Measurements from ENCODE around the gene GPR108. TPM values are rescaled to one million over a fixed set of nuclear protein-coding genes. Genes with fewer than 3 reads are reported as not detected.

Gene GPR108
- total and polyA plus RNA-seq, 2 of the 13 experiments (the other 11 are each of a cell fraction or from before 2014, with no cell fraction given) = 36.4 to 63.0 TPM

DNA sequence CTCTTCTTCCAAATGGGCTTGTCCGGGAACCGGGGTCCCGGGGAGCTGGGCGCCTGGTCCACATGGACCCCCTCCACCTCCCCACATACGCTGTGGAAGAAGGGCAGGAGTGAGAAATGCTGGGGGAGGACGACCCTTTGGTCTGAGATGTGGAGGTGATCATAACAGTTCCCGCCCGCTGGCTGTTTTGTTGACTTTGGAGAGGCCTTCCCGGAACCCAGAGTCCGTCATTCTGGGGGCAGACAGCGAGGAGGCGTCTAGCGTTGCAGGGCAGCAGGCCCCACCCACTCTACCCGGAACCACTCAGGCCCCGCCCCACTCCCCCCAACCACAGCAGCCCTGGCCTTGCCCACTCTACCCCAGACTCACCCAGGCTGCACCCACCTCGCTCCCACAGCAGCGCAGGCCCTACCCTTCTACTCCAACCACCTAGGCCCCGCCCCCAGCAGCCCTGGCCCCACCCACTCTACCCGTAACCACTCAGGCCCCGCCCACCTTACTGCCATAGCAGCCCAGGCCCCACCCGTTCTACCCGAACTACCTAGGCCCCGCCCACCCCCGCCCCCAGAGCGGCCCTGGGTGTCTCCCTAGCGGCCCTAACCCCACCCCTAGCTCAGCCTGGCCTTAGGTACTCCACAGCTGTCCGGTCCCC is 7.1 kb downstream of the GPR108 start (continued):
- TF ChIP-seq DPF2 (CRISPR knock-in tag; IDR thresholded peaks at IDR 0.05; ENCODE audit: borderline replicate concordance, low read depth) = 0 out of 2 replicates have a peak, but pooled peaks have one; percentile 40
- TF ChIP-seq ZMYM2 (CRISPR knock-in tag; IDR thresholded peaks at IDR 0.05) = no peak
- 0 out of 2 replicates have a peak, but pooled peaks have one; percentile 30 for TF ChIP-seq SIN3B (IDR thresholded peaks at IDR 0.05; ENCODE audit: low read length)
- 0 out of 2 replicates have a peak, but pooled peaks have one; percentile 32 for TF ChIP-seq ARNTL (CRISPR knock-in tag; IDR thresholded peaks at IDR 0.05)
- TF ChIP-seq KLF6 (CRISPR knock-in tag; IDR thresholded peaks at IDR 0.05) = peak; percentile 89
- no peak for TF ChIP-seq ZNF101 (CRISPR knock-in tag; IDR thresholded peaks at IDR 0.05; ENCODE audit: borderline replicate concordance, low read depth)
- peak; percentile 86; the same call in 1 of the 2 replicates for TF ChIP-seq ETV5 (CRISPR knock-in tag; IDR thresholded peaks at IDR 0.05; ENCODE audit: borderline replicate concordance)
- TF ChIP-seq ZNF790 (CRISPR knock-in tag; IDR thresholded peaks at IDR 0.05; ENCODE audit: borderline replicate concordance) = no peak
- TF ChIP-seq, protein P1, sequence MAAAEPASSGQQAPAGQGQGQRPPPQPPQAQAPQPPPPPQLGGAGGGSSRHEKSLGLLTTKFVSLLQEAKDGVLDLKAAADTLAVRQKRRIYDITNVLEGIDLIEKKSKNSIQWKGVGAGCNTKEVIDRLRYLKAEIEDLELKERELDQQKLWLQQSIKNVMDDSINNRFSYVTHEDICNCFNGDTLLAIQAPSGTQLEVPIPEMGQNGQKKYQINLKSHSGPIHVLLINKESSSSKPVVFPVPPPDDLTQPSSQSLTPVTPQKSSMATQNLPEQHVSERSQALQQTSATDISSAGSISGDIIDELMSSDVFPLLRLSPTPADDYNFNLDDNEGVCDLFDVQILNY (CRISPR knock-in tag; conservative IDR thresholded peaks at IDR 0.05) = peak; percentile 75
- TF ChIP-seq HOXD1 (CRISPR knock-in tag; IDR thresholded peaks at IDR 0.05) = no peak
- TF ChIP-seq ZBTB25 (CRISPR knock-in tag; IDR thresholded peaks at IDR 0.05) = peak; percentile 56; the same call in 1 of the 2 replicates
- peak; percentile 18; the same call in 1 of the 2 replicates for TF ChIP-seq UBTF (CRISPR knock-in tag; IDR thresholded peaks at IDR 0.05)
- TF ChIP-seq ZBTB42 (CRISPR knock-in tag; IDR thresholded peaks at IDR 0.05) = no peak
- no peak for TF ChIP-seq MATR3 (CRISPR knock-in tag; IDR thresholded peaks at IDR 0.05)
- TF ChIP-seq ZBTB8A (CRISPR knock-in tag; IDR thresholded peaks at IDR 0.05; ENCODE audit: borderline replicate concordance, low read depth) = no peak
- no peak for TF ChIP-seq KDM5A (IDR thresholded peaks at IDR 0.05; ENCODE audit: borderline replicate concordance, low read length)
- no peak for TF ChIP-seq ZMYM4 (CRISPR knock-in tag; IDR thresholded peaks at IDR 0.05)
- TF ChIP-seq ZNF234 (CRISPR knock-in tag; conservative IDR thresholded peaks at IDR 0.05) = no peak
- no peak for TF ChIP-seq SNRNP70 (IDR thresholded peaks at IDR 0.05; ENCODE audit: low read depth, low read length)
- TF ChIP-seq, protein P2, sequence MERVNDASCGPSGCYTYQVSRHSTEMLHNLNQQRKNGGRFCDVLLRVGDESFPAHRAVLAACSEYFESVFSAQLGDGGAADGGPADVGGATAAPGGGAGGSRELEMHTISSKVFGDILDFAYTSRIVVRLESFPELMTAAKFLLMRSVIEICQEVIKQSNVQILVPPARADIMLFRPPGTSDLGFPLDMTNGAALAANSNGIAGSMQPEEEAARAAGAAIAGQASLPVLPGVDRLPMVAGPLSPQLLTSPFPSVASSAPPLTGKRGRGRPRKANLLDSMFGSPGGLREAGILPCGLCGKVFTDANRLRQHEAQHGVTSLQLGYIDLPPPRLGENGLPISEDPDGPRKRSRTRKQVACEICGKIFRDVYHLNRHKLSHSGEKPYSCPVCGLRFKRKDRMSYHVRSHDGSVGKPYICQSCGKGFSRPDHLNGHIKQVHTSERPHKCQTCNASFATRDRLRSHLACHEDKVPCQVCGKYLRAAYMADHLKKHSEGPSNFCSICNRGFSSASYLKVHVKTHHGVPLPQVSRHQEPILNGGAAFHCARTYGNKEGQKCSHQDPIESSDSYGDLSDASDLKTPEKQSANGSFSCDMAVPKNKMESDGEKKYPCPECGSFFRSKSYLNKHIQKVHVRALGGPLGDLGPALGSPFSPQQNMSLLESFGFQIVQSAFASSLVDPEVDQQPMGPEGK (CRISPR knock-in tag; IDR thresholded peaks at IDR 0.05) = peak; percentile 95
- no peak for TF ChIP-seq TP53 (CRISPR knock-in tag; conservative IDR thresholded peaks at IDR 0.05)
- TF ChIP-seq ZNF563 (CRISPR knock-in tag; IDR thresholded peaks at IDR 0.05) = peak; percentile 75; the same call in 1 of the 2 replicates
- TF ChIP-seq POLR2AphosphoS5 (IDR thresholded peaks at IDR 0.05; ENCODE audit: low read depth, low read length) = peak; percentile 61; the same call in 1 of the 2 replicates
